ENCODE measurements around the gene DOC2A.

Gene DOC2A

DNA sequence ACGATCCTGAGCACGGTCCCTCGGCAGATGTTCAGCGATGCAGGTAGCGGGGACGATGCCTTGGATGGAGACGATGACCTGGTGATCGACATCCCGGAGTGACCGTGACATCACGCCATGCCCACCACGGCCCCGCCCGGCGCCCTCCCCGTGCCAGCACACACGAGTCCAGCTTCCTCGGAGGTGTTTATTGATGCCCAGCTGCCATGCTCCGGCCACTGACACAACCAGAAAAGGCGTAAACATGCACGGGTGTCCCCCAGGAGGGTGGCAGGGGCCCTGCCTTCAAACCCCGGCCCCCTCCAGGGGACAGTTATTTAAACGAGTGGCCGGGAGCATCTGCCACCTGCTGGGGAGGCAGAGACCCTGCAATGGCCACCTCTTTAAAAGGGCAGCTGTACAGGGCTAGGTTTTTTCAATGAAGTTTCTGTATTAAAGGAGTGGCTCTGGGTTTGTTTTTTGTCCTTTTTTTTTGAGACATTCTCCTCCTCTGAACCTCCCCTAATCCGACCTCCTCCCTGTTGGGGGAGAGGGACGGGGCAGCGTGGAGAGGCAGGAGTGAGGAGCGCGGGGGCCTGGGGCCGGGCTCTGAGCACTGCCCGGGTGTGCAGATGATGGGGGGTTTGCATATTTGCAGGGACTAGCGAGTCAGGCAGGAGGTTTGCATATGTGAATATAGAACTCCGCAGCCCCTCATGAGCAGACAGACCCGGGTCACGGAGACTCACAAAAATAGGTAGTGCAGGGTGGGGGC lies 5.3 kb downstream of the DOC2A start:
- DNase-seq (ENCODE audit: low read depth in 2 of 2) = no peak

GRCh38 chr16:30004811-30005242 lies 6.0 kb downstream of the DOC2A start:
- no peak for DNase-seq (ENCODE audit: low read depth in 2 of 2)

DNA sequence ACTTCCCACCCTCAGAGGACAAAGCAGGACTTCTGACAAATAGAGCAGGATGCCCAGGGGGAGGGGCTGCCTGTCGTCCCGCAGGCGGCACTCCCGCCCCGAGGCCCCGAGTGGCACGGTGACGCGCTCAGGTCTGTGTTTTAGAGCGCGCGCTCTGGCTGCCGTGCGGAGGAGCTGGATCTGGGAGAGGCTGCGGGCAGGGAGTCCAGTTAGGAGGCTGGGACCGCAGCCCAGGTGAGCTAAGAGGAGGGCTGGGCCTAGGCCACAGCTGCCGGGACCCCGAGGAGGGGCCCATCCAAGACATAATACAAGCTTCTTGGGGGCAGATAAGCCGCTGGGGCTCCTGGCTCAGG lies 6.4 kb downstream of the DOC2A start:
- no peak for DNase-seq (ENCODE audit: low read depth in 2 of 2)

DNA sequence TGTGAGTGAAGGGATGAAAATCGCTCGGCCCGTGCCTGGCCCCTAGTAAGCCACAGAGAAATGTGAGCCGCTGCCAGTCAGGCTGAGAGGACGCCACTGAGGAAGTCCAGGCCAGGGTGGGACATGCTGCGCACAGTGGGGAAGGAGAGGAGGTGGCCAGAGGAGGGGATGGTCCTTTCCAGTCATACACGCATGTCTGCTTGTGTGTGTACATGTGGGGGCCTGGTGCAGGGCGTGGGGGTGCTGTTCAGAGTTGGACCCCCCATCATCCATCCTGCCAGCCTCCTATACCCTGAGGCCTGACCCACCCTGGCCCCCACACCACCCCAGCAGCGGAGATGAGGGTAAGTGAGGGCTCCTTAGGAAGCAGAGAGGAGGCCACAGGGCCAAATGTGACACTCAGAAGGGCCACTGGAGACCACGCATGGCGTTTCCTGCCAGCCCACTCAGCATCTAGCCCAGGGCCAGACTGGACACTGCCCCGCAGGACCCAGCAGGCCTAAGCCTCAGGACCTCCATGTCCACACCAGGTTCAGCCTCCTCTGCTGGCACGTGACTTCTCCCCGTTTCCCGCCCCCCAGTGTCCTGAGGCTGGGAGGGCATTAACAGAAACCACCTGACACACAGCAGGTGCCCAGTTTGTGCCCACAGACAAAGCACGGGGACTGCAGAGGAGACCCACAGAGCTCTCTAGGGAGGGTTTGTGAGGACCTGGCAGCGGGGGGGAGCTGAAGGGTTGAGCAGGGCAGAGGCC lies 7.0 kb downstream of the DOC2A start:
- no peak for DNase-seq (ENCODE audit: low read depth in 2 of 2)

DNA sequence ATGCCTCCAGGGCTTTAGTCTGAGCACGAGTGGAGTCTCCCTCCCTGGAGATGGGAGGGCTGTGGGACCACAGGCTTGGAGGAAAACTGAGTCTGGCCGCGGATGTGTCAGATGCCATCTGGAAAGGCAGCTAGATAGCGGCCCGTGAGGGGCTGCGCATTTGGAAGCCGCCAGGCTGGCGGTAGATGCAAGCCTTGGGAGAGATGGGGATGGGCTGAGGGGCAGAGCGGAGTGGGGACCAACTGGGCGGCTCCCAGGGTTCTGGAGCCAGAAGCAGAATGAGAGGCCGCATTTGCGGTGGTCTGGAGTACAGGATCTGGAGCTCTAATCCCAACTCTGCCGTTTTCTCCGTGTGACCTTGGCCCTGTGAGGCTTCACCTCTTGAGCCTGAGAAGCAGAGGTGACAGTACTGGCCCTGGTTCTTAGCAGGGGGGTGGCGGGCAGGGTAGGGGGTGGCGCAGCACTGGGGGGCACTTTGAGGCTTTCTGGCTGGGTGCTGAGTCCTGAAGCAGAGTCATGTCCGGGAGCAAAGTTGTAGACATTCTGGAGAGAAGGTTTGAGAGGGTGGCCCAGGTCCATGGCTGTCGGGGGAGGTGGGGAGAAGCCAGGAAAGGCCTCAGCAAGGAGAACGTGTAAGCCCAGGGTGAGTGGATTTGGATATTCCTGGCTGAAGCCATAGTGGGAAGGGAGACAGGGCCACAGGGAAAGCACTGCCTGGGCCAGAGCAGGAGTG lies 8.0 kb downstream of the DOC2A start:
- no peak for DNase-seq (ENCODE audit: low read depth in 2 of 2)

DNA sequence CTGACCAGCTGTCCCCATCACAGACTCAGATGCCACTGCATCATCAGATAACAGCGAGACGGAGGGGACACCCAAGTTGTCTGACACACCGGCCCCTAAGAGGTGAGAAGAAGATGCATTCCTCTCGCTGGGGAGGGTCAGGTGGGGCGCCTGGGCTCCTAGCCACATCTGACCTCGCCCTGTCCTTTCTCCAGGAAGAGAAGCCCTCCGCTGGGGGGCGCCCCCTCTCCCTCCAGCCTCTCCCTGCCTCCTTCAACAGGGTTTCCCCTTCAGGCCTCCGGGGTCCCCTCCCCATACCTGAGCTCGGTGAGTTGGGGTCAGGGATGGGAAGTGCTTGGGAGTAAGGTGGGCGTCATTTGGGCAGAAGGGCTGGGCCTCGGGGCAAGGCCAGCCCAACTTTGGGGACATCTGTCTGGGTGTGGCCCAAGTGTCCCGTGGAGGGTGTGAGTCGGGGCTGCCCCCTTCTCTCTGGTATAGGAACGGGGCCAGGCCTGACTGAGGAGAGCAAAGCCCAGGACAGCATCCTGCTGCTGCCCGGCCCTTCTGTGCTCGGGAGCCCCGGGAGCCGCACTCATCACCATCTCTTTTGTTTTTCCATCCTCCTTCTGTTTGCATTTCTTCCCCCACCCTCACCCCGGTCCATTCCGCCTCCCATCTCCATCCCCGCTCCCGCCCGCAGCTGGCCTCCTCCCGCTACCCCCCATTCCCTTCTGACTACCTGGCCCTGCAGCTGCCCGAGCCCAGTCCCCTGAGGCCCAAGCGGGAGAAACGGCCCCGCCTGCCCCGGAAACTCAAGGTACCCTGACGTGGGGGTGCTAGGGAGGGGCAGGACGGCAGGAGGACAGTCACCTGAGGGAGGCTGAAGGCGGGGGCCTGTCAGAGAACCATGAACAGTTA lies 9.8 kb downstream of the DOC2A start:
- DNase-seq (ENCODE audit: low read depth in 2 of 2) = no peak

- DNase-seq (ENCODE audit: low read depth in 2 of 2) = no peak
Observed at GRCh38 chr16:29999605-30000004, 11.2 kb downstream of the DOC2A start.

- DNase-seq (ENCODE audit: low read depth in 2 of 2) = no peak
Observed at GRCh38 chr16:29996766-29997250, 14.0 kb downstream of the DOC2A start.

DNA sequence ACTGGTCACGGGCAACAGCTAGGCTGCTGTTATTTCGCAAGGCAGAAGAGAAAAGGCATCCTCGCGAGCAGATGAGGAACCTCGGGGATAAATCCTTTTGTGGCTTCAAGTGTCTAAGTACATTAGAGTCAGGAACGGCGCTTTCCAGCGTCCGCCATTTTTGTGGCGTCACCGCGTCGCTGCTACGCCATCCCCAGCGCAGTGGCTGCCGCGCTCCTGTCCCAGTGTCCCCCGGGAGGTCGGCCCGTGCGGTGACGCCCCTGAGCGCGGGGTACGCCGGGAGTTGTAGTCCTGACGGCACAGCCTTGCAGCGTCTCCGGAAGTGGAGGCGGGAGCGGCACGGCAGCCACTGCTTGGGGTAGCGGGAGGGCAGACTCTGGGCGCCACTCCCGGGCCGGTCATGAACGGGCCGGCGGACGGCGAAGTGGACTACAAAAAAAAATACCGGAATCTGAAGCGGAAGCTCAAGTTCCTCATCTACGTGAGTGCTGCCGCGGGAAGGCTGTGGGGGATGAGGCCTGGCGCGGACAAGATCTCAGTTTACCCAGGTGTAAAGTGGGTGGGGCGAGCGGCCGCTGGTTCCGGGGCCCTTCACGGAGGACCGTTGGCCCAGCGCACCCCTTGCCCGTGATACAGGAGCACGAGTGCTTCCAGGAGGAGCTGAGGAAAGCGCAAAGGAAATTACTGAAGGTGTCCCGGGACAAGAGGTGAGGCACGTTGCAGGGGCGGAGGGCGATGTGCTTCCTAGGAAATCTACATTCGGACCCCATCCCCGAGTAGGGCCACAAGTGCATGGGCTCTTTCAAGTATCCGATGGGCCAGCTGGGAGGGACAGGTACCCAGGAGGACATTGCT lies 14.7 kb downstream of the DOC2A start, which contains the start of gene INO80E:
TSS of gene INO80E (plus strand) at position 331 of the 855 bp plus-strand sequence. CDS start at position 401, 70 bp downstream.
- DNase-seq (ENCODE audit: low read depth in 2 of 2) = peak; percentile 99 to 100

DNA sequence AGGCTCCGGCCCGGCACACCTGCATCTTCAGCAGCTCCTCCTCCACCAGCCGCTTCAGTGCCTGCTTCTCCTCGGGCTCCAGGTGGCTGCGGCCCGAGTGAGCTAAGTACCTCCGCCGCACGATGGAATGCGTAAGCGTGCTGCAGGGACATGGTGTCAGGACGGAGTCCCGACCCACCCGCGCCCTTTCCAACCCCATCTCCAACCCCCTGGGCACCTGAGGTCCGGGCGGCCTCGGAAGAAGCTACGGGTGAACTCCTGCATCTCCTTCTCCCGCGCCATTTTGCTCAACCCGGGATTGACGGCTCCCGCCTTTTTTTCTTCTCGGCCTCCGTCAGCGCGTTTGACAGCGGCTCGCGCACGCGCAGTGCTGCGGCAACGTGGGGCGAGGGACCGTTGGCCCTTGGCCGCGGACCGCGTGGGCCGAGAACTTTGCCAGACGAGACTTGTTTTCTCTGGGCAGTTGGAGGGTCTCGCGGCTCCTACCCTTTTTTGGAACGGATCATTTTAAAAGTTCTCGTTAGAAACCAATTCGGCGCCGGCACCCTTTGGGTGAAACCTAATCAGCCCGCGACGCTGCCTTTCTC lies 15.4 kb downstream of the DOC2A start, which contains the start of gene HIRIP3:
TSS of gene HIRIP3 (minus strand) at position 294 of the 587 bp plus-strand sequence. CDS start at position 282, 12 bp downstream.
- peak; percentile 82 to 85 for DNase-seq (ENCODE audit: low read depth in 2 of 2)

GRCh38 chr16:29994600-29995323 lies 16.1 kb downstream of the DOC2A start:
- DNase-seq (ENCODE audit: low read depth in 2 of 2) = peak; percentile 61 to 70

GRCh38 chr16:29993903-29994599 lies 16.8 kb downstream of the DOC2A start:
- DNase-seq (ENCODE audit: low read depth in 2 of 2) = no peak

GRCh38 chr16:29993191-29993902 lies 17.5 kb downstream of the DOC2A start:
- DNase-seq (ENCODE audit: low read depth in 2 of 2) = no peak

GRCh38 chr16:29992344-29992967 lies 18.4 kb downstream of the DOC2A start:
- DNase-seq (ENCODE audit: low read depth in 2 of 2) = no peak

- no peak for DNase-seq (ENCODE audit: low read depth in 2 of 2)
Observed at GRCh38 chr16:29991571-29991904, 19.3 kb downstream of the DOC2A start.

DNA sequence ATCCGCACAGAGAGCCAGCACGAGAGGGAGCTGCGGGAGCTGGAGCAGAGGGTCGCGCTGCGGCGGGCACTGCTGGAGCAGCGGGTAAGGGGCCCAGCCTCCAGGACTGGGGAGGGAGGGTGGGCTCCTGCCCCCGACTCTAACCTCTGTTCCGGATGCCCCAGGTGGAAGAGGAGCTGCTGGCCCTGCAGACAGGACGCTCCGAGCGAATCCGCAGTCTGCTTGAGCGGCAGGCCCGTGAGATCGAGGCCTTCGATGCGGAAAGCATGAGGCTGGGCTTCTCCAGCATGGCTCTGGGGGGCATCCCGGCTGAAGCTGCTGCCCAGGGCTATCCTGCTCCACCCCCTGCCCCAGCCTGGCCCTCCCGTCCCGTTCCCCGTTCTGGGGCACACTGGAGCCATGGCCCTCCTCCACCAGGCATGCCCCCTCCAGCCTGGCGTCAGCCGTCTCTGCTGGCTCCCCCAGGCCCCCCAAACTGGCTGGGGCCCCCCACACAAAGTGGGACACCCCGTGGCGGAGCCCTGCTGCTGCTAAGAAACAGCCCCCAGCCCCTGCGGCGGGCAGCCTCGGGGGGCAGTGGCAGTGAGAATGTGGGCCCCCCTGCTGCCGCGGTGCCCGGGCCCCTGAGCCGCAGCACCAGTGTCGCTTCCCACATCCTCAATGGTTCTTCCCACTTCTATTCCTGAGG lies 19.8 kb downstream of the DOC2A start:
- DNase-seq (ENCODE audit: low read depth in 2 of 2) = no peak

DNA sequence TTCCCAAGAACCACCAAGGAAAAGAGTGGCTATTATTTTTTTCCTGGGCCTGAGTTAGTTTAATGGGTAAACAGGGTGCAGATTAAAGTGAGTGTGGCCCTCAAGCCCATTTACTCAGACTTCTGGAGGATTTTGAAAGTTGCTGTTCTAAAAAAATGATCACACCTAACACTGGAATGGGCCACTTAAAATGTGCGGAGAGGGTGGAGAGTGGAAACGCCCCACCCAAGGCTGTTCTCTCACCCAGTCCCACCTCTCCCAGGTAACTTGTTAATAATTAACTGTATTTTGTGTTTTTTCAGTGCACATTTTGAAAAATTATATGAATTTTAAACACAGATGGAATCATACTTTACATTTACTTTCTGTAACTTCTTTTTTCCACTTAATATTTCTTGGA lies 20.8 kb downstream of the DOC2A start:
- no peak for DNase-seq (ENCODE audit: low read depth in 2 of 2)

Measured in stimulated activated CD8-positive, alpha-beta memory T cell treated with anti-CD3 and anti-CD28 coated beads, Interleukin-15, amount 100 ng/mL, for 48 hours (primary cell).